Endothelial cell of umbilical vein (primary cell): ENCODE results near the gene ARHGEF26. TPM values are rescaled to one million over a fixed set of nuclear protein-coding genes. Genes with fewer than 3 reads are reported as not detected.

Experiments
- BruUV-seq: library from RNA; stranded (reverse); fragments of 400-500 nt; replicated peaks from 2 replicates; lab custom pipeline; 2021; lab: Mats Ljungman, UMichigan
- CTCF ChIA-PET: fragments of 300-600, 350-600 bp; sonication (Branson Sonifier 250); formaldehyde crosslinking; loops from one replicate; lab custom pipeline; 2021; ENCODE audit warnings: antibody characterized with exemption, inconsistent platforms; lab: Charles Lee
- POLR2A ChIA-PET: fragments of 300-600, 350-600 bp; sonication (Branson Sonifier 250); formaldehyde crosslinking; loops from one replicate; lab custom pipeline; 2021; ENCODE audit warnings: antibody characterized with exemption, inconsistent platforms; lab: Charles Lee
- DNase-seq: peaks from one replicate; pipeline ENCODE4 v3.0.0-alpha.2; 2011; ENCODE audit warnings: low read depth, low spot score
- FAIRE-seq: peaks from 2 replicates; lab custom pipeline; 2011; peaks lifted over from hg19 to GRCh38; lab: Jason Lieb, UNC
- H2AFZ ChIP-seq: 2 replicates; pipeline ENCODE4 v1.6.0; 2012; ENCODE audit warnings: low read depth, low read length, control low read depth, inconsistent platforms
- H3K27ac ChIP-seq: 2 replicates; pipeline ENCODE4 v1.5.1; 2011; ENCODE audit warnings: low read depth, mild to moderate bottlenecking, control low read depth, low read length, moderate library complexity; ENCODE audit not compliant: insufficient read depth
- H3K27me3 ChIP-seq, 2 experiments: 2 replicates each; pipeline versions ENCODE4 v1.6.0 to v1.6.1; 2011; ENCODE audit warnings: low read length in 2 of 2, mixed read lengths in 1 of 2; ENCODE audit not compliant: control insufficient read depth in 2 of 2, insufficient read depth in 2 of 2
- H3K36me3 ChIP-seq, 2 experiments: 2 replicates in 1 of 2; 3 replicates in 1 of 2; pipeline ENCODE4 v1.5.1; 2011; ENCODE audit warnings: low read length in 2 of 2, mild to moderate bottlenecking in 1 of 2, moderate library complexity in 1 of 2; ENCODE audit not compliant: control insufficient read depth in 2 of 2, insufficient read depth in 2 of 2; ENCODE audit errors: extremely low read depth in 1 of 2
- H3K4me1 ChIP-seq: 3 replicates; pipeline ENCODE4 v1.5.1; 2011; ENCODE audit warnings: mild to moderate bottlenecking, low read length; ENCODE audit not compliant: control insufficient read depth, insufficient read depth; ENCODE audit errors: extremely low read depth
- H3K4me2 ChIP-seq: 2 replicates; pipeline ENCODE4 v1.6.1; 2011; ENCODE audit warnings: low read length, control low read depth, mixed read lengths; ENCODE audit not compliant: insufficient read depth
- H3K4me3 ChIP-seq, 3 experiments: fragments of 200-600 bp in 1 of 3; sonication (generic), shearing (Covaris generic) in 1 of 3; replicated peaks in 1 of 3; 2 replicates each; pipeline ENCODE4 v1.5.1; 2011 to 2016; ENCODE audit warnings: control low read depth in 3 of 3, low read length in 3 of 3, mild to moderate bottlenecking in 2 of 3, inconsistent platforms in 1 of 3, low read depth in 1 of 3, moderate library complexity in 1 of 3; ENCODE audit not compliant: insufficient read depth in 1 of 3
- H3K79me2 ChIP-seq: 2 replicates; pipeline ENCODE4 v1.6.0; 2012; ENCODE audit warnings: low read length, inconsistent platforms; ENCODE audit not compliant: control insufficient read depth, insufficient read depth
- H3K9ac ChIP-seq: replicated peaks from 2 replicates; pipeline ENCODE3; 2011; ENCODE audit warnings: low read length, control low read depth; ENCODE audit not compliant: insufficient read depth; ENCODE audit errors: extremely low read depth
- H3K9me1 ChIP-seq: replicated peaks from 3 replicates; pipeline ENCODE4 v1.6.0; 2011; ENCODE audit warnings: mild to moderate bottlenecking, low read length; ENCODE audit not compliant: control insufficient read depth, insufficient read depth; ENCODE audit errors: extremely low read depth
- H3K9me3 ChIP-seq: replicated peaks from 2 replicates; pipeline ENCODE4 v1.5.1; 2012; ENCODE audit warnings: low read length, inconsistent platforms; ENCODE audit not compliant: control insufficient read depth, insufficient read depth
- H4K20me1 ChIP-seq: replicated peaks from 2 replicates; pipeline ENCODE3; 2011; ENCODE audit warnings: mild to moderate bottlenecking, low read length; ENCODE audit not compliant: control insufficient read depth, insufficient read depth; ENCODE audit errors: extremely low read depth
- FOS ChIP-seq: IDR thresholded peaks from 2 replicates; pipeline ENCODE4 v1.6.1; 2011; ENCODE audit warnings: mild to moderate bottlenecking, low read length, moderate library complexity, borderline replicate concordance; ENCODE audit not compliant: insufficient read depth
- JUN ChIP-seq: IDR thresholded peaks from 2 replicates; pipeline ENCODE4 v1.6.1; 2011; ENCODE audit warnings: borderline replicate concordance, low read depth; ENCODE audit not compliant: insufficient read length, insufficient read depth
- MYC ChIP-seq: IDR thresholded peaks from one replicate; pipeline ENCODE4 v1.6.1; 2011; ENCODE audit warnings: mild to moderate bottlenecking, low read depth, low read length
- dilution Hi-C: fragments of 300-500 bp; cut with MboI; formaldehyde crosslinking; loops from one replicate; pipeline ENCODE4 v1.15.0; 2019; ENCODE audit warnings: low sequenced_read_pairs; ENCODE audit not compliant: extremely low pct_ligation_motif_present
- intact Hi-C: fragments of 100-400 bp; cut with micrococcal nuclease; formaldehyde crosslinking; loops from one replicate; pipeline ENCODE4 v1.10.0; 2022
- polyA plus RNA-seq, 4 experiments: library from polyadenylated mRNA; depleted of rRNA in 3 of 4; stranded (reverse) in 3 of 4; unstranded in 1 of 4; fragments of >200 nt; gene quantifications; 2 replicates each; pipeline versions ENCODE4 v1.2.1 to v1.2.3, GENCODE V29; 2011 to 2012; ENCODE audit warnings: missing spikeins in 1 of 4
- total RNA-seq: library from RNA; stranded (reverse); gene quantifications from 2 replicates; pipeline ENCODE4 v1.2.3, GENCODE V29; 2021

Gene ARHGEF26
- total and polyA plus RNA-seq, 2 donors (not counting 3 experiments of a cell fraction or from before 2014, with no cell fraction given), result 0.57 to 2.9 TPM

GRCh38 chr3:154244644-154245043, 123.5 kb downstream of the ARHGEF26 start:
- no peaks in the 10 kb centered on the region for H3K79me2 ChIP-seq
- peak overlapping the region; percentile 35 for H3K4me2 ChIP-seq
- H3K27ac ChIP-seq, result no peak overlapping the region
- ChIA-PET CTCF (interaction anchor here (1.0 kb wide), 1 partner anchor 8 kb away, joined by 6 read pairs; no protein-coding TSS in a partner anchor), POLR2A (no interaction called here)
- peaks cover 10% of the 10 kb centered on the region for H3K4me1 ChIP-seq
- H3K9me3 ChIP-seq, result no peaks in the 10 kb centered on the region
- H3K9ac ChIP-seq, result no peak overlapping the region
- DNase-seq (peak; percentile 56), FAIRE-seq (peak; percentile 42)
- TF ChIP-seq MYC, result no peak
- peak; percentile 74 for TF ChIP-seq FOS
- TF ChIP-seq JUN, result peak; percentile 45
- H3K27me3 ChIP-seq, result no peaks in the 10 kb centered on the region
- no peaks in the 10 kb centered on the region for H3K36me3 ChIP-seq
- H3K4me3 ChIP-seq, result no peak overlapping the region
- no peaks in the 10 kb centered on the region for H3K9me1 ChIP-seq
- dilution Hi-C loops, result no loop called here
- intact Hi-C loops, result no loop called here
- H2AFZ ChIP-seq, result no peak overlapping the region
- H4K20me1 ChIP-seq, result no peaks in the 10 kb centered on the region
- BruUV-seq, result no TSS peak

GRCh38 chr3:154247806-154248415, 126.7 kb downstream of the ARHGEF26 start:
- ChIA-PET POLR2A (no interaction called here), CTCF (interaction anchor here (1.0 kb wide), 1 partner anchor 135 kb away, joined by 3 read pairs; no protein-coding TSS in a partner anchor)
- DNase-seq (no peak), FAIRE-seq (no peak)
- intact Hi-C loops, result no loop called here
- no TSS peak for BruUV-seq
- H2AFZ ChIP-seq, result no peak overlapping the region
- no peak overlapping the region for H3K9ac ChIP-seq
- H3K4me3 ChIP-seq, result no peak overlapping the region
- no peaks in the 10 kb centered on the region for H3K27me3 ChIP-seq
- peaks cover 10% of the 10 kb centered on the region for H3K4me1 ChIP-seq
- no peak for TF ChIP-seq FOS
- H4K20me1 ChIP-seq, result no peaks in the 10 kb centered on the region
- no peaks in the 10 kb centered on the region for H3K9me3 ChIP-seq
- no peak overlapping the region for H3K4me2 ChIP-seq
- no peaks in the 10 kb centered on the region for H3K9me1 ChIP-seq
- no peaks in the 10 kb centered on the region for H3K36me3 ChIP-seq
- H3K27ac ChIP-seq, result no peak overlapping the region
- no peaks in the 10 kb centered on the region for H3K79me2 ChIP-seq
- dilution Hi-C loops, result no loop called here
